GM10266 (cell line): Measurements from ENCODE around the gene NEDD4.

Experiments
- DNase-seq: peaks from one replicate; pipeline ENCODE4 v3.0.0; 2012; ENCODE audit errors: extremely low spot score
- TF ChIP-seq, protein P1 (sequence below): IDR thresholded peaks from 2 replicates; pipeline ENCODE4 v1.5.1; 2012; ENCODE audit warnings: mild to moderate bottlenecking, low read depth; ENCODE audit not compliant: control insufficient read depth, insufficient read depth; ENCODE audit errors: missing control alignments

Gene NEDD4

DNA sequence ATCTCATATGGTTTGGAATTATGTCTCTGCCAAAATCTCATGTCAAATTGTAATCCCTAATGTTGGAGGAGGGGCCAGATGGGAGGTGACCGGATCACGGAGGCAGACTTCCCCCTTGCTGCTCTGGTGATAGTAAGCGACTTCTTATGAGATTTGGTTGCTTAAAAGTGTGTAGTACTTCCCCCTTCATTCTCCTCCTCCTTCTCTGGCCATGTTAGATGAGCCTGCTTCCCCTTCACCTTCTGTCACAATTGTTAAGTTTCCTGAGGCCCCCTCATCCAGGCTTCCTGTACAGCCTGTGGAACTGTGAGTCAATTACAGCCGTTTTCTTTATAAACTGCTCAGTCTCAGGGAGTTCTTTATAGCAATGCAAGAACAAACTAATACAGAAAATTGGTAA, 51.1 kb downstream of the NEDD4 start:
- TF ChIP-seq, protein P1, sequence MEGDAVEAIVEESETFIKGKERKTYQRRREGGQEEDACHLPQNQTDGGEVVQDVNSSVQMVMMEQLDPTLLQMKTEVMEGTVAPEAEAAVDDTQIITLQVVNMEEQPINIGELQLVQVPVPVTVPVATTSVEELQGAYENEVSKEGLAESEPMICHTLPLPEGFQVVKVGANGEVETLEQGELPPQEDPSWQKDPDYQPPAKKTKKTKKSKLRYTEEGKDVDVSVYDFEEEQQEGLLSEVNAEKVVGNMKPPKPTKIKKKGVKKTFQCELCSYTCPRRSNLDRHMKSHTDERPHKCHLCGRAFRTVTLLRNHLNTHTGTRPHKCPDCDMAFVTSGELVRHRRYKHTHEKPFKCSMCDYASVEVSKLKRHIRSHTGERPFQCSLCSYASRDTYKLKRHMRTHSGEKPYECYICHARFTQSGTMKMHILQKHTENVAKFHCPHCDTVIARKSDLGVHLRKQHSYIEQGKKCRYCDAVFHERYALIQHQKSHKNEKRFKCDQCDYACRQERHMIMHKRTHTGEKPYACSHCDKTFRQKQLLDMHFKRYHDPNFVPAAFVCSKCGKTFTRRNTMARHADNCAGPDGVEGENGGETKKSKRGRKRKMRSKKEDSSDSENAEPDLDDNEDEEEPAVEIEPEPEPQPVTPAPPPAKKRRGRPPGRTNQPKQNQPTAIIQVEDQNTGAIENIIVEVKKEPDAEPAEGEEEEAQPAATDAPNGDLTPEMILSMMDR: no peak
- no peak for DNase-seq

- no peak for DNase-seq
- TF ChIP-seq, protein P1: no peak
Measured at GRCh38 chr15:55937040-55937439, 56.4 kb downstream of the NEDD4 start.

- TF ChIP-seq, protein P1: no peak
- DNase-seq: no peak
Measured at GRCh38 chr15:55928955-55929354, 64.5 kb downstream of the NEDD4 start.

DNA sequence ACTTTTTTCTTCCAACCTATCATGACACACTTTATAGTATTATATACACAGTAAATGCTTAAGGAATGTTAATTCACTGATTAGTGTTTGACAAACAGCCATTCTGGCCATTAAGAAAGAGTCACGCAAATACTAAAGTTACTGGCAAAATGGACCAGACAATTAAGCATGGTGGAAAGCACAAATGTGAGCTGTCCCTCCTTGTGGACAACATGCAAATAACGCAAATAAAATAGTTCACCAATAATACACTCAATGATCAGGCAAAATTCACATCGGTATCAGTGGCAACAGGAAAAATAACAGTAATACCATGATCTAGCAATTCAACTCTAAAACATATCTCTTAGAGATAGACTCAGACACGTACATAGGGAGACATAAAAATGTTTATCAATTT, 71.7 kb downstream of the NEDD4 start:
- no peak for DNase-seq
- TF ChIP-seq, protein P1: no peak

DNA sequence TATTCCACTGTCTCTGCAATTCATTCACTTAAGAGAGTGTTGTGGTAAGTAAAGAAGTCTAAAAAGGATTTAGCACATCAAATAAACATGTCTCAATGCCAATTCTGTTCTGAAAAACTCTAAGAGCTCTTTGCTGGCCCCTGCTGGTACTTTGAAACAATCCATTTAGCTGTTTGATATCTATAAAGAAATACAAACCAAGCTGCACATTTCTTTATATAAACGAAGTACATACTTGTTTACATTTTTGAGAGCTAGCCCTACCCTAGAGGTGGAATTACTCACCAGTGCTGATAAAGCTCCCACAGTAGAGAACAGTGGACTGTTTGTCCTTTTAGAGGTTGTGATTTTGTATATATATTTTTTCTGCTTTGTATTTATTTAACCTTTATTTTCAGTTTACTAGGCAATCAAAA, 75.5 kb downstream of the NEDD4 start:
- no peak for DNase-seq
- TF ChIP-seq, protein P1: peak; percentile 40

GRCh38 chr15:55916666-55917409, 76.6 kb downstream of the NEDD4 start:
- DNase-seq: no peak
- TF ChIP-seq, protein P1: no peak

GRCh38 chr15:55915876-55916567, 77.4 kb downstream of the NEDD4 start:
- no peak for DNase-seq
- TF ChIP-seq, protein P1: no peak
